Stimulated activated CD4-positive, alpha-beta T cell treated with anti-CD3 and anti-CD28 coated beads, Interleukin-12 subunit alpha, Interleukin-12 subunit beta, amount 100 ng/mL, for 24 hours (primary cell): Measurements from ENCODE around the gene HOGA1.

Experiments
- DNase-seq, 2 experiments: peaks; one replicate each; pipeline ENCODE4 v3.0.0-alpha.2; 2020; ENCODE audit warnings: low read depth in 2 of 2

Gene HOGA1

GRCh38 chr10:97578171-97578844 is 5.9 kb upstream of the HOGA1 start:
- DNase-seq: no peak

- no peak for DNase-seq
These were observed 3.5 kb upstream of the HOGA1 start for GRCh38 chr10:97580421-97581367.

GRCh38 chr10:97582169-97582568 is 2.0 kb upstream of the HOGA1 start:
- no peak for DNase-seq

GRCh38 chr10:97583476-97583875 is 713 bp upstream of the HOGA1 start:
- no peak for DNase-seq

- DNase-seq: no peak
These were observed 729 bp downstream of the HOGA1 start for GRCh38 chr10:97584798-97585438.

GRCh38 chr10:97585439-97585811 is 1.2 kb downstream of the HOGA1 start:
- DNase-seq: no peak

GRCh38 chr10:97587183-97587582 is 3.0 kb downstream of the HOGA1 start:
- no peak for DNase-seq

GRCh38 chr10:97589479-97589878 is 5.3 kb downstream of the HOGA1 start, which contains the start of gene C10orf62:
TSS of gene C10orf62 (plus strand) at chr10:97589721. CDS start at chr10:97589898, 177 bp downstream.
- DNase-seq: no peak

- DNase-seq: no peak
These were observed 6.0 kb downstream of the HOGA1 start for GRCh38 chr10:97590082-97590747.

- no peak for DNase-seq
These were observed 6.7 kb downstream of the HOGA1 start for GRCh38 chr10:97590748-97591495.

GRCh38 chr10:97593421-97593820 is 9.2 kb downstream of the HOGA1 start:
- DNase-seq: no peak

GRCh38 chr10:97596101-97597082 is 12.2 kb downstream of the HOGA1 start:
- DNase-seq: no peak

GRCh38 chr10:97597778-97598177 is 13.6 kb downstream of the HOGA1 start:
- no peak for DNase-seq

- DNase-seq: no peak
These were observed 14.4 kb downstream of the HOGA1 start for GRCh38 chr10:97598407-97599271.

GRCh38 chr10:97599272-97599619 is 15.1 kb downstream of the HOGA1 start:
- DNase-seq: no peak

GRCh38 chr10:97600616-97601015 is 16.4 kb downstream of the HOGA1 start:
- DNase-seq: no peak

GRCh38 chr10:97601268-97602215 is 17.4 kb downstream of the HOGA1 start:
- no peak for DNase-seq

- no peak for DNase-seq
These were observed 23.0 kb downstream of the HOGA1 start for GRCh38 chr10:97607095-97607636.
